GM12875 (cell line): ENCODE data around the gene TDRD10.
A peak's percentile ranks its signal among the peaks of the same experiment; 100 is the strongest.

Source experiments
- H3K4me3 ChIP-seq: one replicate; pipeline ENCODE4 v1.5.1; 2011; ENCODE audit warnings: low read depth, low read length, control low read depth
- CTCF ChIP-seq: IDR thresholded peaks from 2 replicates; pipeline ENCODE4 v1.5.1; 2011; ENCODE audit warnings: low read depth, mild to moderate bottlenecking, control low read depth, inconsistent platforms, low read length, moderate library complexity, borderline replicate concordance; ENCODE audit not compliant: insufficient read depth

TDRD10 gene

GRCh38 chr1:154460695-154461260 lies 41.2 kb upstream of the TDRD10 start:
- no peak overlapping the region for H3K4me3 ChIP-seq
- TF ChIP-seq CTCF, result no peak

- no peak for TF ChIP-seq CTCF
- H3K4me3 ChIP-seq, result no peak overlapping the region
Observed at GRCh38 chr1:154463512-154463990, 38.5 kb upstream of the TDRD10 start.

- no peak overlapping the region for H3K4me3 ChIP-seq
- TF ChIP-seq CTCF, result no peak
Observed at GRCh38 chr1:154465621-154466195, 36.3 kb upstream of the TDRD10 start.

- no peak overlapping the region for H3K4me3 ChIP-seq
- no peak for TF ChIP-seq CTCF
Observed at GRCh38 chr1:154466206-154466605, 35.8 kb upstream of the TDRD10 start.

GRCh38 chr1:154466921-154467417 lies 35.0 kb upstream of the TDRD10 start:
- no peak overlapping the region for H3K4me3 ChIP-seq
- peak; percentile 13; the same call in 1 of the 2 replicates for TF ChIP-seq CTCF

- no peak overlapping the region for H3K4me3 ChIP-seq
- TF ChIP-seq CTCF, result no peak
Observed at GRCh38 chr1:154467434-154468102, 34.5 kb upstream of the TDRD10 start.
